PC-9 (cell line): ENCODE data around the gene PPM1H. TPM values are rescaled to one million over a fixed set of nuclear protein-coding genes. Genes with fewer than 3 reads are reported as not detected.

Experiments used
- BruUV-seq: library from RNA; stranded (reverse); fragments of 400-500 nt; replicated peaks from 2 replicates; lab custom pipeline; 2021; lab: Mats Ljungman, UMichigan
- CTCF ChIA-PET: fragments of 300-600 bp; sonication (Branson Sonifier 250); formaldehyde crosslinking; loops from one replicate; lab custom pipeline; 2022; ENCODE audit warnings: antibody characterized with exemption; lab: Charles Lee
- POLR2A ChIA-PET: fragments of 300-600 bp; sonication (Branson Sonifier 250); formaldehyde crosslinking; loops from one replicate; lab custom pipeline; 2022; ENCODE audit warnings: antibody characterized with exemption; ENCODE audit not compliant: unreplicated experiment; lab: Charles Lee
- DNase-seq, 2 experiments: peaks; one replicate each; pipeline versions ENCODE4 v3.0.0 to v3.0.0-alpha.2; 2015 to 2022; ENCODE audit warnings: mixed read lengths in 1 of 2
- H2AFZ ChIP-seq: fragments of 200-600 bp; sonication (generic); 2 replicates; pipeline ENCODE4 v1.8.1; 2017; ENCODE audit warnings: antibody characterized with exemption
- H3F3A ChIP-seq: fragments of 200-600 bp; sonication (generic); 2 replicates; pipeline ENCODE4 v1.8.1; 2017; ENCODE audit warnings: antibody characterized with exemption, mild to moderate bottlenecking, low read depth; ENCODE audit not compliant: insufficient read depth
- H3K27ac ChIP-seq: fragments of 200-600 bp; sonication (generic); 2 replicates; pipeline ENCODE4 v1.6.1; 2016; ENCODE audit warnings: mixed run types
- H3K27me3 ChIP-seq: fragments of 200-600 bp; sonication (generic); 2 replicates; pipeline ENCODE4 v1.6.1; 2016; ENCODE audit warnings: low read depth, mixed run types; ENCODE audit not compliant: insufficient read depth
- H3K36me3 ChIP-seq: fragments of 200-600 bp; sonication (generic); 2 replicates; pipeline ENCODE4 v1.6.1; 2016; ENCODE audit warnings: low read depth, mixed run types
- H3K4me1 ChIP-seq: fragments of 200-600 bp; sonication (generic); replicated peaks from 2 replicates; pipeline ENCODE4 v1.6.1; 2016; ENCODE audit warnings: mixed run types; ENCODE audit not compliant: insufficient read depth
- H3K4me2 ChIP-seq: fragments of 200-600 bp; sonication (generic); 2 replicates; pipeline ENCODE4 v1.6.1; 2017; ENCODE audit warnings: mixed run types
- H3K4me3 ChIP-seq: fragments of 200-600 bp; sonication (generic); 2 replicates; pipeline ENCODE4 v1.6.1; 2016; ENCODE audit warnings: mixed run types
- H3K79me2 ChIP-seq: fragments of 200-600 bp; sonication (generic); 2 replicates; pipeline ENCODE4 v1.6.1; 2017; ENCODE audit warnings: low read depth, mixed run types
- H3K9me2 ChIP-seq: fragments of 200-600 bp; sonication (generic); 2 replicates; pipeline ENCODE4 v1.8.1; 2017; ENCODE audit warnings: mild to moderate bottlenecking; ENCODE audit not compliant: insufficient read depth
- H3K9me3 ChIP-seq: fragments of 200-600 bp; sonication (generic); 2 replicates; pipeline ENCODE4 v1.8.1; 2016; ENCODE audit warnings: low read depth; ENCODE audit not compliant: insufficient read depth
- H4K20me1 ChIP-seq: fragments of 200-600 bp; sonication (generic); 2 replicates; pipeline ENCODE4 v1.8.1; 2017; ENCODE audit not compliant: insufficient read depth
- CTCF ChIP-seq: fragments of 200-600 bp; sonication (generic); conservative IDR thresholded peaks from 2 replicates; pipeline ENCODE4 v1.6.1; 2017; ENCODE audit warnings: mixed run types, antibody characterized with exemption, mild to moderate bottlenecking, moderate library complexity
- EZH2 ChIP-seq: fragments of 200-600 bp; sonication (generic); IDR thresholded peaks from 2 replicates; pipeline ENCODE4 v1.8.0; 2017; ENCODE audit warnings: antibody characterized with exemption, low read depth
- intact Hi-C: fragments of 100-400 bp; cut with micrococcal nuclease; formaldehyde crosslinking; loops from one replicate; pipeline ENCODE4 v1.10.0; 2022; ENCODE audit not compliant: unreplicated experiment
- total RNA-seq: library from RNA; stranded (reverse); gene quantifications from 2 replicates; pipeline ENCODE4 v1.2.3, GENCODE V29; 2021

The PPM1H gene
- total RNA-seq, 1 experiment from 2014 or later = 11.4 TPM

- Histone ChIP-seq H2AFZ (no peak overlapping the region), H4K20me1 (no peaks in the 10 kb centered on the region), H3K79me2 (no peaks in the 10 kb centered on the region), H3F3A (no peaks in the 10 kb centered on the region; the same call in 1 of the 2 replicates), H3K9me3 (no peaks in the 10 kb centered on the region), H3K4me2 (no peak overlapping the region), H3K27ac (no peak overlapping the region), H3K4me3 (no peak overlapping the region), H3K27me3 (no peaks in the 10 kb centered on the region), H3K36me3 (no peaks in the 10 kb centered on the region), H3K4me1 (peaks cover 15% of the 10 kb centered on the region; the same call in 1 of the 2 replicates), H3K9me2 (no peaks in the 10 kb centered on the region; the same call in 1 of the 2 replicates)
- BruUV-seq = no TSS peak
- TF ChIP-seq EZH2 (no peak), CTCF (no peak)
- intact Hi-C loops = no loop called here
- POLR2A ChIA-PET = no interaction called here
- no peak for DNase-seq
- CTCF ChIA-PET = no interaction called here
These were observed 28.6 kb upstream of the PPM1H start for GRCh38 chr12:62963486-62964041.

- Histone ChIP-seq H3K36me3 (no peaks in the 10 kb centered on the region), H3K4me3 (no peak overlapping the region), H3K27ac (no peak overlapping the region), H2AFZ (no peak overlapping the region), H3K9me3 (no peaks in the 10 kb centered on the region), H3K9me2 (no peaks in the 10 kb centered on the region), H3F3A (0 out of 2 replicates have a peak, but pooled peaks cover 7% of the 10 kb centered on the region), H3K4me2 (no peak overlapping the region), H3K4me1 (peaks cover 7% of the 10 kb centered on the region), H3K27me3 (no peaks in the 10 kb centered on the region), H3K79me2 (no peaks in the 10 kb centered on the region), H4K20me1 (no peaks in the 10 kb centered on the region)
- intact Hi-C loops = no loop called here
- POLR2A ChIA-PET = no interaction called here
- no peak for DNase-seq
- TF ChIP-seq CTCF (no peak), EZH2 (no peak)
- CTCF ChIA-PET = no interaction called here
- no TSS peak for BruUV-seq
These were observed 25.4 kb upstream of the PPM1H start for GRCh38 chr12:62960324-62960723.

GRCh38 chr12:62959745-62960144 is 24.8 kb upstream of the PPM1H start:
- CTCF ChIA-PET = no interaction called here
- intact Hi-C loops = no loop called here

More at GRCh38 chr12:62959745-62960144, 24.8 kb upstream of the PPM1H start:
- H3K79me2 ChIP-seq = no peaks in the 10 kb centered on the region
- no peak overlapping the region for H2AFZ ChIP-seq
- H3K9me3 ChIP-seq = no peaks in the 10 kb centered on the region
- no TSS peak for BruUV-seq
- no peaks in the 10 kb centered on the region for H3K9me2 ChIP-seq
- TF ChIP-seq EZH2 (no peak), CTCF (no peak)
- POLR2A ChIA-PET = no interaction called here
- no peak overlapping the region for H3K27ac ChIP-seq
- H4K20me1 ChIP-seq = no peaks in the 10 kb centered on the region
- peaks cover 7% of the 10 kb centered on the region for H3K4me1 ChIP-seq
- no peak for DNase-seq
- H3F3A ChIP-seq = 0 out of 2 replicates have a peak, but pooled peaks cover 7% of the 10 kb centered on the region
- no peak overlapping the region for H3K4me3 ChIP-seq
- H3K27me3 ChIP-seq = no peaks in the 10 kb centered on the region
- no peaks in the 10 kb centered on the region for H3K36me3 ChIP-seq
- no peak overlapping the region for H3K4me2 ChIP-seq
